Heart left ventricle (tissue), 13 donors: ENCODE data around the gene GATA3.

ENCODE experiments used
- CTCF ChIP-seq, 12 donors: fragments of 200-600 bp; sonication (generic) in 4 of 12; IDR thresholded peaks; one replicate each; pipeline versions ENCODE4 v1.5.0 to v1.8.0; 2018 to 2022; ENCODE audit warnings: antibody characterized with exemption in 12 of 12, mild to moderate bottlenecking in 5 of 12
- POLR2A ChIP-seq, 2 donors: fragments of 450-650 bp; IDR thresholded peaks; one replicate each; pipeline ENCODE4 v1.6.1; 2017; ENCODE audit warnings: antibody characterized with exemption in 2 of 2, mild to moderate bottlenecking in 2 of 2, moderate library complexity in 2 of 2
- donor health status: ischemic (EF 13 %, LVEDD 7.1; RV severe dilation, severe dysfunction).
- donor health status: DM: no; HTN: yes; CAD: no.
- donor health status: DM: no; HTN: no; CAD: no.
- donor health status: ischemic (EF 25% LVEDD 6.9; RV normal size, moderate dysfunction).
- donor health status: ischemic (EF 25% LVEDD 5.7; RV mildly dilated, moderate dysfunction).
- donor health status: ischemic (EF 35%, LVEDD 5.7; RV mildly dilated, moderate dysfunction).
- donor health status: nonischemic (EF 11% LVEDD 7.7; RV severe dilation, severe dysfunction).
- donor health status: DM: yes; HTN: yes; CAD: no.
- donor health status: PGD.
- donor health status: ischemic (EF 29% LVEDD 5.4; RV normal size, mild dysfunction).
- donor health status: nonischemic (EF 23%, LVEDD 6.1; RV moderate dilation, normal function).

GRCh38 chr10:8063935-8064334 lies 9.4 kb downstream of the GATA3 start:
- no peak for TF ChIP-seq CTCF (IDR thresholded peaks at IDR 0.05)
- TF ChIP-seq POLR2A (IDR thresholded peaks at IDR 0.05), result no peak
